Measurements from ENCODE around the gene GPSM3. TPM values are rescaled to one million over a fixed set of nuclear protein-coding genes. Genes with fewer than 3 reads are reported as not detected.

The GPSM3 gene
- total and polyA plus RNA-seq, 8 donors: 0.59 to 10.1 (median 4.5) TPM

- Histone ChIP-seq H3K36me3 (no peaks in the 10 kb centered on the region), H3K4me1 (peaks cover 16 to 20% (median 19%) of the 10 kb centered on the region in 3 donors), H3K27me3 (no peaks in the 10 kb centered on the region), H3K9me3 (no peaks in the 10 kb centered on the region), H3K27ac (no peak overlapping the region), H3K4me3 (no peak overlapping the region)
- DNase-seq: no peak
- WGBS, 2 donors: 77% methylated on average over 4 of the region's 4 CpGs
- TF ChIP-seq, protein P1, sequence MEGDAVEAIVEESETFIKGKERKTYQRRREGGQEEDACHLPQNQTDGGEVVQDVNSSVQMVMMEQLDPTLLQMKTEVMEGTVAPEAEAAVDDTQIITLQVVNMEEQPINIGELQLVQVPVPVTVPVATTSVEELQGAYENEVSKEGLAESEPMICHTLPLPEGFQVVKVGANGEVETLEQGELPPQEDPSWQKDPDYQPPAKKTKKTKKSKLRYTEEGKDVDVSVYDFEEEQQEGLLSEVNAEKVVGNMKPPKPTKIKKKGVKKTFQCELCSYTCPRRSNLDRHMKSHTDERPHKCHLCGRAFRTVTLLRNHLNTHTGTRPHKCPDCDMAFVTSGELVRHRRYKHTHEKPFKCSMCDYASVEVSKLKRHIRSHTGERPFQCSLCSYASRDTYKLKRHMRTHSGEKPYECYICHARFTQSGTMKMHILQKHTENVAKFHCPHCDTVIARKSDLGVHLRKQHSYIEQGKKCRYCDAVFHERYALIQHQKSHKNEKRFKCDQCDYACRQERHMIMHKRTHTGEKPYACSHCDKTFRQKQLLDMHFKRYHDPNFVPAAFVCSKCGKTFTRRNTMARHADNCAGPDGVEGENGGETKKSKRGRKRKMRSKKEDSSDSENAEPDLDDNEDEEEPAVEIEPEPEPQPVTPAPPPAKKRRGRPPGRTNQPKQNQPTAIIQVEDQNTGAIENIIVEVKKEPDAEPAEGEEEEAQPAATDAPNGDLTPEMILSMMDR (IDR thresholded peaks at IDR 0.05): no peak
- FAIRE-seq: no peak
- intact Hi-C loops (cut with DNase I): no loop called here
- ATAC-seq: no peak
Measured at GRCh38 chr6:32173051-32173727, 19.3 kb downstream of the GPSM3 start.

GRCh38 chr6:32171234-32171633, 21.2 kb downstream of the GPSM3 start:
- Histone ChIP-seq H3K27me3 (no peaks in the 10 kb centered on the region), H3K27ac (no peak overlapping the region), H3K4me3 (no peak overlapping the region), H3K36me3 (no peaks in the 10 kb centered on the region), H3K4me1 (peaks cover 5 to 13% (median 9%) of the 10 kb centered on the region in 3 donors), H3K9me3 (no peaks in the 10 kb centered on the region)
- WGBS, 2 donors: 88 to 93% methylated on average over 6 of the region's 6 CpGs
- no peak for ATAC-seq
- FAIRE-seq: no peak
- TF ChIP-seq, protein P1 (IDR thresholded peaks at IDR 0.05): no peak
- DNase-seq: peak in 1 of 6 donors; percentile 27
- intact Hi-C loops (cut with DNase I): no loop called here

DNA sequence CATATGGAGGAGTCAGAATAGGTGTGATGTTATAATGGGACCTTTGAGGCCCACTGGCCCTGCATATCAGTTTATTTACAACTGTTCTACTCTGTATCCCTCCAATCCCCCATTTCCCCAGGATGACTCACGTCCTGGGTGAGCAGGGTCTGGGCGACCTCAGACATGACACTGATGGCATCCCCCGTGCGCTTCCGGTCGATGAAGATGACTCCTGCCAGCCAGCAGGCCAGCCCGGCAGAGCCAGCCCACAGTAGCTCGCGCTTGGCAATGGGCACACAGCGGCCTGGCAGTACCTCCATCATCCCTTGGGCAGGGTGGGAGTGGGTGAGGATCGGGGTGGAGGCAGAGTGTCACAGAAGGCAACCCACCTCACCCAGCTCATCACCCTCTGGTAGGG, 22.1 kb downstream of the GPSM3 start:
- 96 to 97% methylated on average over 11 of the region's 11 CpGs for WGBS, 2 donors
- no peaks in the 10 kb centered on the region for H3K9me3 ChIP-seq
- no peaks in the 10 kb centered on the region for H3K36me3 ChIP-seq
- H3K27me3 ChIP-seq: no peaks in the 10 kb centered on the region
- no peak overlapping the region for H3K27ac ChIP-seq
- DNase-seq: peak in 1 of 6 donors; percentile 45
- intact Hi-C loops (cut with DNase I): no loop called here
- TF ChIP-seq, protein P1 (IDR thresholded peaks at IDR 0.05): no peak
- ATAC-seq: no peak
- H3K4me1 ChIP-seq: peaks cover 5 to 11% (median 6%) of the 10 kb centered on the region in 3 donors
- H3K4me3 ChIP-seq: no peak overlapping the region
- no peak for FAIRE-seq

DNA sequence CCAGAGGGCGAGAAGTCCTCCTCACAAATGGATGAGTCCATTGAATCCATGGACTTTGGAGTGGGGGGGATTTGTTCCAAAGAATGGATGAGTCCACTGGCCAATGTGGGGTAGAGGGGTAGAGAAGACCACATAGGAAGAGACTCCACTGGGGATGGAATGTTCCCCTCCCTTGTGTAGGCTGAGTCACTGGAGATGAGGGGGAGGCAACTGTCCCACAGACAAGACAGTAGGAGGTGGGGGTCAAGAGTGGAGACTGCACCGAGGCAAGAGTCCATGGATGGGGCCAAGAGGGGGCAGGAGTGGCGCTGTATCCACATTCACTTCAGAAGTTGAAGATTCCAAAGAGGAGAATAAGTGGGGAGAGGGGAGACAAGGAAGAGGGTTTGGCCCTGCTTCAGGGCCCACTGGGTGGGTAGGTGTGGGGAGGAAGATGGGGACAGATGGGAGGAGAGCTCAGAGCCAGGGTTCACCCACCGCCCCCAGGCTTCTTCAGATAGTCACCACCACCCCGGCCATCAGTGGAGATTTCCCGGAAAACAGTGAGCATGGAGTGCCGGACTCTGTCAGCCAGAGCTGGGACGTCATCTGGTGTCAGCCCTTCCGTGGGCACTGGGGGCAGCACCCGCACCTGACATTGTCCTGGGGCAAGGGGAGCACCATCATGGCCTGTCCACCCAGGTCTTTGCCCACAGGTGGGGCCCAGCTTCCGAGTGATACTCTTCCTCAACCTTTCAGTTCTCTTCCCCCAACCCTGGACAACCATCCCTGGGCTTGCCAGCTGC, 23.4 kb downstream of the GPSM3 start:
- TF ChIP-seq, protein P1 (IDR thresholded peaks at IDR 0.05): no peak
- H3K27ac ChIP-seq: no peak overlapping the region
- no peaks in the 10 kb centered on the region for H3K9me3 ChIP-seq
- FAIRE-seq (no peak), ATAC-seq (peak in 2 of 4 donors; percentile 15 to 27), DNase-seq (peak in 1 of 6 donors; percentile 36)
- H3K4me1 ChIP-seq: no peaks in the 10 kb centered on the region
- H3K4me3 ChIP-seq: no peak overlapping the region
- H3K36me3 ChIP-seq: no peaks in the 10 kb centered on the region
- WGBS, 2 donors: 85 to 87% methylated on average over 11 of the region's 11 CpGs
- H3K27me3 ChIP-seq: no peaks in the 10 kb centered on the region
- intact Hi-C loops (cut with DNase I): loop anchor here in 1 of 3 donors (10.0 kb wide), 1 partner anchor 54 kb away; no protein-coding TSS in a partner anchor
